Tongue (tissue), 2 donors: ENCODE results near the gene MFNG. TPM values are rescaled to one million over a fixed set of nuclear protein-coding genes. Genes with fewer than 3 reads are reported as not detected.
"Not testable (repeated sequence)": the region's sequence is repeated elsewhere in the genome, so short reads cannot be mapped to it uniquely, and the experiment has no call there.

ENCODE experiments used
- DNase-seq: peaks from one replicate; pipeline ENCODE4 v3.0.0-alpha.2; 2015
- total RNA-seq: library from RNA; depleted of rRNA; stranded (reverse); fragments of >200 nt; gene quantifications from one replicate; pipeline ENCODE4 v1.2.3, GENCODE V29; 2014

MFNG gene
- total RNA-seq, 1 donor from 2014 or later = 8.7 TPM

DNA sequence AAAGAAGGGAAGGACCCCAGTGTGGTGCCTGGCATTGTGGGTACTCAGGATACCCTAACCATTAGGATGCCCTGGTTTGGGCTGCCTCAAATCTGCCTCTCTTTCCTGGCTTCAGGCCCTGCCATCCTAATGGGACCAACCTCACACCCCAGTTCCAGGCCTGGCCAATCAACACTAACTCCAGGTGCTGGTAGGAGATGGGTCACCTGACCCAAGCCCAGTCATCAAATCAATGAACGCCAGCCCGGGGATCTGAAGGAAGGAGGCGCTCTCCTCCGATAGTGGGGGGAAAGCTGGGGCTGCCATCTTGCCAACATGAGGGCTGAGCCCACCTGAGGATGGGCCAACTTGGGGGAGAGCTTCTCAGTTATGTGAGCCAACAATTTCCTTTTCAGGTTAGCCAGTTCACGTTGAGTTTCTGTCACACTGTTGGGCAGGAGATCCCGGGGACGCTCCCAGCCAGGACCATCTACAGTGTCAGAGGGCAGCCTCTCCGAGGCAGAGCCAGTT is 12.7 kb downstream of the MFNG start:
- no peak for DNase-seq

DNA sequence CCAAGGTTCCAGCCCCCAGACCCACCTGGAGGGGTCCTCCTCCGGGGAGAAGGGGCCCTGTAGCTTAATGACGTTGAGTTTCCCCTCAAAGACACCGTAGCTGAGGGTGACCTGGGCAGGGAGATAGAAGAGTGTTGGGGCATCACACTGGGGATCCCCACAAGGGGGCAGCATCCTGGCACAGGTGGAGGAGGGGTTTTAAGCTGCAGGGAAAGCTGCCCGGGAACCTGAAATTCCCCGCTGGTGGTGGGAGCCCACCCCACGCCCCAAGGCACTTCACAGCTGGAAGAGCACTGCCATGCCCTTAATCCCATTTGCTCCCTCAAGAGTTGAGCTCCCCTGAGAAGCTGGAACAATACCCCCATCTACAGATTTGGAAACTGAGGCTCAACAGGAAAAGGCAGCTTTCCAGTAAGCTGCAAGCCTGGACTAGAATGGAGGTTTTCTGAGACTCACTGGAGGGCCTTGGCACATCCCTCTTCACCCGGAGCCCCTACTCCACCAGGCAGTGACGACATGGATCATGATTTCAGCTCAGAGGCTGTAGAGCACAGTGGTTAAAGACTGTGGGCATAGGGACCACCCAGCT is 13.7 kb downstream of the MFNG start:
- no peak for DNase-seq

DNA sequence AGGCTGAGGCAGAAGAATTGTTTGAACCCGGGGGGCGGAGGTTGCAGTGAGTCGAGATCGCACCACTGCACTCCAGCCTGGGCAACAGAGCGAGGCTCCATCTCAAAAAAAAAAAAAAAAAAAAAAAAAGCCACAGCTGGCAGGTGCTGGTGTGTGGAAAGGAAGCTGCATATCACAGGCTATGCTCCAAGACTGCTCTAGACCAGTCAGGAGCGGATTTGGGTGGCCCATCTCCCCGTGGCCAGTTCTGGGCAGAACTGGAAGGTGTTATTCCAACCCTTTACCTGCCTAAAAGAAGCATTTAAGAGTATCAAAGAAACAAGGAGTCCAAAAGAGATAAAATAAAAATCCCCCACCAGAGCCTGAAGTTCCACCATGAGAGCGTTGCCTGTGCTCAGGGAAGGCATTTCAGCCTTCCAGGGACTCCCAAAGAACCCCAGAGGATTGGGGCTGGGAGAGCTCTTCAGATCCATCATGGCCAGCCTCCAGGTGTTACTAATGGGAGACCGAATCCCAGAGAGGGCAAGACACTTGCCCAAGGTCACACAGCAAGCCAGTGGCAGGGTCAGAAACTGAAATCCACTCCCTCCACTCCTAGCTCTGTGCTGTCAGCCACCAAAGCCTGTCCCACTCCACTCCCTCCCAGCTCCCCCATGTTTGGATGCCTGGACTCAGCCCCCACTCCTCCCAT is 14.3 kb downstream of the MFNG start:
- no peak for DNase-seq

DNA sequence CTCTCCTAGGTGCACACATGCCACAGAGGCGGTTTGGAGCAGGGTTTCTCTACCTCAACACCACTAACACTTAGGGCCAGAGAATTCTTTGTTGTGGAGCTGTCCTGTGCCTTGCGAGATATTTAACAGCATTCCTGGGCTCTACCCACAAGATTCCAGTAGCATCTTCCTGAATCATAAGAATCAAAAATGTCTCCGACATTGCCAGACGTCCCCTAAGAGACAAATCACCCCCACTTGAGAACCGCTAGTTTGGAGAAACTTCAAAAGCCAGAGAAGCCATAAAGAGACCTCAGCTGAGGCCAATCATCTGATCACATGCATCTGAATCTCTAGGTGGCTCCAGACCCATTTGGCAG is 16.1 kb downstream of the MFNG start:
- no peak for DNase-seq

GRCh38 chr22:37469416-37470086 is 16.6 kb downstream of the MFNG start:
- no peak for DNase-seq

GRCh38 chr22:37468201-37468695 is 17.9 kb downstream of the MFNG start:
- DNase-seq = not testable (repeated sequence)

DNA sequence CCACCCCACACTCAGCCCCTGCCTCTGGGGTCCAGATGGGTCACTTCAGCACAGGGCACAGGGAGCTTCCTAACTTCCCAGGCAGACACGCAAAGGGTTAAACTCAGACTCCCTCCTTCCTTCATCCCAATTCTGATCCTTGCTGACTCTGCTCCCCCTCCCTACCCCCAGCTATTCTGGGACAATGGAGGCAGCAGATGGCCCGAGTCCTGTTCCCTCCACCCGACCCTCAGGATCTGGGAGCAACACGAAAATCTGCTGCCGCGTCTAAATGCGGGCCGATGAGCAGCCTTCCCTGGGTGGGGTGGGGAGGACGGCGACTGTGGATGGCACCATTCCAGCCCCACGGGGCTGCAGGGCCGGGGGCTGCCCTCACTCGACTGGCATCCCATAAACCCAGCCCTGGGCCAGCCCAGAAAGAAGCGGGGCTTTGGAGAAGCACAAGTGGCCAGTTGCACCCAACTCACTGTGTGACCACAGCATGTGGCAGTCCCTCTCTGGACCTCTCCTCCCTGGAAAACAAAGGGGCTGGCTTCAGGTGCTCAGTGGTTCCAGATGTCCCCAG is 18.7 kb downstream of the MFNG start:
- no peak for DNase-seq

GRCh38 chr22:37464181-37464580 is 22.0 kb downstream of the MFNG start:
- peak; percentile 75 for DNase-seq

GRCh38 chr22:37462983-37463382 is 23.2 kb downstream of the MFNG start:
- DNase-seq = peak; percentile 80

GRCh38 chr22:37462436-37462835 is 23.7 kb downstream of the MFNG start:
- DNase-seq = no peak

DNA sequence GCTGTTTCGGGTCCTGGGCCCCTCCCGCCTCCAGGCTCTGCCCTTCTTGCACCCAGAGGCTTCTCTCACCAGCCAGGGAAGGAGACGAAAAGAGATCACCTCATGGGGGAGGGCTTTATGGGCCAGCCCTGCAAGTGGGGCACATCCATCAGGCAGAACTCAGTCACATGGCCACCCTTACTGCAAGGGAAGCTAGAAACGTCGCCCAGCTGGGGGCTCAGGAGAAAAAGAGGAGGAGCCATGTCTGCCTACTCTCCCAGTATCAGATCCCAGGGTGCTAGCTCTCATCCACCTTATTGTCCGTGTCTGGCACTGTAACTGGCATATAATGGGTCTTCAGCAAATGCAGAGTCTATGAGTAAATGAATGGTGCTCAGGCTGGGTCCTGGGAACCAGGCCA is 24.2 kb downstream of the MFNG start:
- DNase-seq = no peak

- DNase-seq = no peak
These were observed 25.5 kb downstream of the MFNG start for GRCh38 chr22:37460684-37461083.

- DNase-seq = no peak
These were observed 27.0 kb downstream of the MFNG start for GRCh38 chr22:37459206-37459605.

DNA sequence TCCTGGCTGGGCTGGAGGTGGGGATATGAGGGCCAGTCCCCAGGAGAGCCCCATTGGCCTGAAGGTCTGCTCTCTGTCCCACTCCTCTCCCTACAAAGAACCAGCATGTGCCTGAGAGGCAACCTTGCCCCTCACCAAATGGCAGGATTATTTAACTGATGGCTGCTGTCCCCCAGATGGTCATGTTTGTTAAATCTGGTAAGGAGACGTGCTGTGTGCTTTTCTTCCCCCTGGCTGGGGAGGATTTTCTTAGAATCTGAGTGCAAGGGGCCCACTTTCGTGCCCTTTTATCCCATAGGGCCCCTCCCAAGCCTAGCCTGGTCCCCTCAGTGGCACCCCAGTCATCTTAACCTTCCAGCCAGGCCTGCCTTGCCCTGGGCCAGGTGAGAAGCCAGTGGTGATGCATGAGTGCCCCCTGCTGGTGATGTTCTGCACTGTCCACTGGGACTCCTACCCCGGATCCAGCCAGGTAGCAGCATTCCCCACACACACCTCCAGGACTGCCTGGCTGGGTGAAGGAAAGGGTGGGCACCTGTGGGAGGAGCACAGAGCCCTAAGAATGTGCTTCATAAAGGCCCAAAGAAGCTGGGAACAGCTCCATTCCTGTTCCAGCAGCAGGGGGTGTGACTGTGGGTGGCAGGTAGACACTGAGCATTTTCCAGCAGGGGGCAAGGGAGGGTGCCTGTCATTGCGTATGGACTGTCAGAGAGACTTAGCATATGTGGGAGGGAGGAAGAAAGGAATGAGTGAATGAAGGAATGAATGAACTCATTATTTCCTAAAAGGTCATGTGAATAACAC is 28.9 kb downstream of the MFNG start:
- peak; percentile 74 for DNase-seq

- DNase-seq = no peak
These were observed 29.8 kb downstream of the MFNG start for GRCh38 chr22:37456346-37456745.

GRCh38 chr22:37455896-37456295 is 30.3 kb downstream of the MFNG start:
- no peak for DNase-seq

DNA sequence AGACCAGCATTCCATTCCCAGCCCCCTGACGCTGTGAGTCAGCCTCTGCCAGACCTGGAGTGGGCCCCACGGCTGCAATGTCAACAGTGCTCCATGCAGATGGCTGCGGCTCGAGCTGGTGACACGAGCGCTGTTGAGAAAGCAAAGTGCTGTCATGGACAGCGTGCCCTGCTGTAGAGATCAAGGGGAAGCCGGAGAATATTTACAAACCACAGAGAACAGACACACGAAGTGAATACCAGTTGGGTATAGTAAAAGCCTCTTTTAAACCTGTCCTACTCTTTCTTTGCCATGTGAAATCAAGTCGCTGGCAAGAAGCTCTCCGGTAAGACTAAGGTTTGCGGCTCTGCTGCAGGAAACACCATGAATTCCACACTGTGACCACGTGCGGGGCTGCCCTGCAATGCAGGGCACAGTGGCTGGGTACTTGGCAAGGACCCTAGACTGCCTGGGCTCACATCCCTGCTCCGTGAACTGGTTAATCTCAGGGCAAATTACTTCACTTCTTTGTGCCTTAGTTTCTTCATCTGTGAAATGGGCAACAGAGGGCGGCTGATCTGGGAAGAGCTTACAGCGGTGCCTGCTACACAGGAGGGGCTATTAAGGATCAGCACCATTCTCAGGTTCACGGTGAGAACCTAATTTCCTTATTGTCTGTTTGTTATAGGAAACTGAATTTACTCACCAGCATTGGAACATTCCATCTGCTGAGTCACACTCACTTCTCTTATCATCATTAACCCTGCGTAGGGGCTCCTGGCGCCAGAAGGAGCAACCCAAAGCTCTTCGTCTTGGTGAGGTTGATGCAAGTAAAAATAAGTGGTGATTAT is 31.1 kb downstream of the MFNG start:
- no peak for DNase-seq

GRCh38 chr22:37453696-37454095 is 32.5 kb downstream of the MFNG start:
- DNase-seq = no peak

- DNase-seq = no peak
These were observed 35.0 kb downstream of the MFNG start for GRCh38 chr22:37451218-37451617.

DNA sequence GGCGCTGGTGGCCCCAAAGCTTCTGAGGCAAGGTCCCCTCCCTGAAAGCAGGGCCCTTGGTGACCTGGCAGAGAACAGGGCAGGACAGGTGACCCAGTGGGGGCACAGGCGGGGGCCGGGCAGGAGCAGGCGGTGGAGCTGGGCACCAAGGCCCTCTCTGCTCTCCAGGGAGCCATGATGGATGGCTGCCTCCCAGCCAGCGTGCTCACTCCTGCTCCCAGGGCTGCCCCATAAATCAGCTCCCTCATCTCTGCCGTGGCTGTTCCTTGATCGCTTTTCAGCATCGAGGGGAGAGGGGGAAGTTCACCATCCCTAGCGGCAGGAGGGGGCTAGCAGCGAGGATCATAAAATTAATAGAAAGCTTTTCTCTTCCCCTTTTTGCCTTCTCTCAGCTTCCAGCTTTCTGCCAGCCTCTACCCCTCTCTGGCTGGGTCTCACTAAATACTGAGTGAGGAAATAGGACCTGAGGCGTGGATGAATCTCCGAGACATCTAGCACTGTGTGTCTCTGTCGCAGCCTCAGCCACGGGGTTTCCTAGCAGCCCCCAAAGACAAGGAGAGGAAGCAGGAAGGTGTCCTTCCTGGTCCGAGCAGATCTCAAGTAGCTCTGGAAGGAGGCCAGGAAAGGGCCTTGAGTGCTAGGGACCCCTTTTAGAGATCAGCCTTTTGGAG is 36.7 kb downstream of the MFNG start:
- DNase-seq = no peak
